HEK293 (cell line): ENCODE results near the gene TMX3.

Experiments used
- FEZF1 ChIP-seq: fragments of 450-650 bp; formaldehyde crosslinking; IDR thresholded peaks from 2 replicates; pipeline ENCODE4 v1.5.1; 2016; ENCODE audit warnings: missing biosample characterization, missing genetic modification characterization
- ZBTB26 ChIP-seq: fragments of 450-650 bp; formaldehyde crosslinking; optimal IDR thresholded peaks from 2 replicates; pipeline ENCODE3; 2016; ENCODE audit warnings: missing biosample characterization, mild to moderate bottlenecking, missing genetic modification characterization

- TF ChIP-seq ZBTB26 (tag by site-specific recombination) (no peak), FEZF1 (tag by site-specific recombination) (no peak)
These were observed 9.1 kb upstream of the TMX3 start for GRCh38 chr18:68724021-68724420.
